ENCODE data around the gene MYCL. TPM values are rescaled to one million over a fixed set of nuclear protein-coding genes. Genes with fewer than 3 reads are reported as not detected.

MYCL gene
- total and polyA plus RNA-seq, 3 donors from 2014 or later: 3.1 to 4.6 (median 3.3) TPM

DNA sequence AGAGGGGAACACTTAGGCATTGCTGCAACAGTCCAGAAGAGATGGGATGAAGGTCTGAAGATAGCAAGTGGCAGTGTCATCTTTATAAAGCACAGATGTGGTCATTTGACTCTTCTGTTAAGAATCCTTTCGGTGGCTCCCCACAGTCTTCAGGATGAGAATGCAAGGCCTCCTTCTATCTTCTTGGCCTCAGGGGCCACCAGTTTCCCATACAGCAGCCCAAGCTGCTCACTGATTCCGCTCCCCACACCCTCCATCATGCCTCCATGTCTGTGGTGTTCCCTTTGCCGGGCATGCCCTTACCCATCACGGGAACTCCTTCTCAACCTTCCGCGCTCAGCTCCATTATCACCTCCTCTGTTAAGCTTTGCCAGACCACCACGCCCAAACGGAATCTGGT, 37.1 kb upstream of the MYCL start:
- Histone ChIP-seq H3K4me1 (no peaks in the 10 kb centered on the region), H3K4me3 (no peak overlapping the region), H3K9me3 (no peaks in the 10 kb centered on the region), H3K27ac (no peak overlapping the region), H3K36me3 (ENCODE audit: low read depth, missing control alignments) (no peaks in the 10 kb centered on the region), H3K27me3 (no peaks in the 10 kb centered on the region)
- WGBS, 2 donors: 97 to 98% methylated on average over 8 of the region's 8 CpGs
- intact Hi-C loops (cut with DNase I; ENCODE audit: low total_unique reads): no loop called here
- no peak for TF ChIP-seq POLR2A (IDR thresholded peaks at IDR 0.05)
- TF ChIP-seq, protein P1, sequence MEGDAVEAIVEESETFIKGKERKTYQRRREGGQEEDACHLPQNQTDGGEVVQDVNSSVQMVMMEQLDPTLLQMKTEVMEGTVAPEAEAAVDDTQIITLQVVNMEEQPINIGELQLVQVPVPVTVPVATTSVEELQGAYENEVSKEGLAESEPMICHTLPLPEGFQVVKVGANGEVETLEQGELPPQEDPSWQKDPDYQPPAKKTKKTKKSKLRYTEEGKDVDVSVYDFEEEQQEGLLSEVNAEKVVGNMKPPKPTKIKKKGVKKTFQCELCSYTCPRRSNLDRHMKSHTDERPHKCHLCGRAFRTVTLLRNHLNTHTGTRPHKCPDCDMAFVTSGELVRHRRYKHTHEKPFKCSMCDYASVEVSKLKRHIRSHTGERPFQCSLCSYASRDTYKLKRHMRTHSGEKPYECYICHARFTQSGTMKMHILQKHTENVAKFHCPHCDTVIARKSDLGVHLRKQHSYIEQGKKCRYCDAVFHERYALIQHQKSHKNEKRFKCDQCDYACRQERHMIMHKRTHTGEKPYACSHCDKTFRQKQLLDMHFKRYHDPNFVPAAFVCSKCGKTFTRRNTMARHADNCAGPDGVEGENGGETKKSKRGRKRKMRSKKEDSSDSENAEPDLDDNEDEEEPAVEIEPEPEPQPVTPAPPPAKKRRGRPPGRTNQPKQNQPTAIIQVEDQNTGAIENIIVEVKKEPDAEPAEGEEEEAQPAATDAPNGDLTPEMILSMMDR (IDR thresholded peaks at IDR 0.05): no peak
- DNase-seq: no peak

DNA sequence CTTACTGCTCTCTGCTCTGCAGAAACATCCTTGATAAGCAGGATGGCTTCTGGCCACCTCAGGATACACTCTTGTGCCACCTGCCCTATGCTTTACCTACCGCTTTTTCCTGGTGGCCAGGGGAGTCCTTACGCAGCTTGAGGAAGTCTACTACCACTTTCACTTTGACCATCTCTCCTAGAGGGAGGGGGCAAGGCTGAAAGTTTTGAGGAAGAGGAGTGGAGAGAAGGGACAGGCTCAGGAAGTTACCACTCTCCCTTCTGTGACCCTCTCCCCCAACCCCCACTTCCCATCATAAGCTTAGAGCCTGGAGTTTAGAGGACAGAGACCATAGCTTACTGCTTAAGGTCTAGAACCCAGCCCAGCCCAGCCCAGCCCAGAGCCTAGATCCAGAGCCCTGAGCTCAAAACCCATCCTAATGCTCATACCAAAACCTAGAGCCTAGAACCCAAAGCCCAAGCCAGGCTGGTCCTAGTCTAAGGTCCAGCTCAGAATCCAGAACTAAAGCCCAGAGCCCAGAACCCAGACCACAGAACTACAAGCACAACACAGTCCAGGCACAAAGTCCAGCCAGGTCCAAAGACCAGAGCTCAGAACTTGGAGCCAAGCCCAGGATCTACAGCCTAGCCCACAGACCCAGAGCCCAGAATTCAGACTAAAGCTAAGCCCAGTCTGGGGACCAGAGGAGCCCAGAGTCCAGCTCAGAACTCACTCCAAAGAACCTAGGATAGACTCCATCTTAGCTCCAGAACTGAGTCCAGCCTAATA, 35.2 kb upstream of the MYCL start:
- 95 to 100% methylated on average over 2 of the region's 2 CpGs for WGBS, 2 donors
- Histone ChIP-seq H3K27me3 (no peaks in the 10 kb centered on the region), H3K27ac (no peak overlapping the region), H3K4me3 (no peak overlapping the region), H3K9me3 (no peaks in the 10 kb centered on the region), H3K4me1 (no peaks in the 10 kb centered on the region), H3K36me3 (ENCODE audit: low read depth, missing control alignments) (no peaks in the 10 kb centered on the region)
- TF ChIP-seq, protein P1 (IDR thresholded peaks at IDR 0.05): no peak
- no peak for TF ChIP-seq POLR2A (IDR thresholded peaks at IDR 0.05)
- DNase-seq: no peak
- intact Hi-C loops (cut with DNase I; ENCODE audit: low total_unique reads): no loop called here

DNA sequence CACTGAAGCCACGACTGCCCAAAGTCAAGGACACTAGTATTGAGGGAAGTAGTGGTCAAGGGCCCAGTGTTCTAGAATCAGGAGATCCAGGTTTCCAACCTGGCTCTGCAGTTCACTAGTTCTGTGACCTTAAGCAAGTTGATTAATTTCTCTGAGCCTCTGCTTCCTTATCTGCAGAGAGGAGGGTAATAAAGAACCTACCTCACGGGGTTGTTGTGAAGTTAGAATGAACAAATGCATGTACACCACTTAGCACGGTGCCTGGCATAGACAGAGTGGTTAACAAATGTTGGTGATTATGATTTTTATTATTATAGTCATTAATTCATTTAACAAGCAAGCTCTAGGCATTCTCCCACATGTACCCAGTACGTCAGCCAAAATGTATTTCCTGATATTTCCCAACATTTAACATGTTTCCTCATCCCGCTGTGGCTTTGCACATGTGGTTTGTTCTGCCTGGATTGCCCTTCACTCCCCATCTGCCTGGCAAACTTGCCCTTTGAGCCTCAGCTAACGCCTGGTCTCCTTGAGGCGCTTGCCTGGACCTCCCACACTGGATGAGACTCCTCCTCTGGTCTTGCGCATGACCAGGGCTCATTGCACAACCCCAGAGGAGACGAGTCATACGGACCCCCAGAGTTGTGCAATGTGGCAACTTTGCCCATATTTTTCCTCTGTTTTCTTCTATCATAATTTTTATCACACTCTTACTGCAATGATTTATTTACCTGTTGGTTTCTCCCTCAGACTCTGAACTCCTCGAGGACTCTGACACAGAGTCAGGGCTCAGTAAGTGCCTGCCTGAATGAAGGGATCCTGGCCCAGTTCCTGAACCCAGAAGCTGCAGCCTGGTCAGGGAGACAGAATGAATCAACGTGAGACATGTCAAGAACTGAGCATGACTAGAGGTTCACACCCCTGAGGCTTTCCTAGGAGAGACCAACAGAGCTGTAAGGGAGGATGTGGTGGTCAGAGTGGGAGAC, 32.5 kb upstream of the MYCL start:
- TF ChIP-seq, protein P1 (IDR thresholded peaks at IDR 0.05): no peak
- no peak for TF ChIP-seq POLR2A (IDR thresholded peaks at IDR 0.05)
- Histone ChIP-seq H3K9me3 (no peaks in the 10 kb centered on the region), H3K4me1 (no peaks in the 10 kb centered on the region), H3K27me3 (no peaks in the 10 kb centered on the region), H3K27ac (no peak overlapping the region), H3K36me3 (ENCODE audit: low read depth, missing control alignments) (no peaks in the 10 kb centered on the region), H3K4me3 (no peak overlapping the region)
- 67 to 75% methylated on average over 12 of the region's 12 CpGs for WGBS, 2 donors
- DNase-seq: peak; percentile 49
- intact Hi-C loops (cut with DNase I; ENCODE audit: low total_unique reads): no loop called here

DNA sequence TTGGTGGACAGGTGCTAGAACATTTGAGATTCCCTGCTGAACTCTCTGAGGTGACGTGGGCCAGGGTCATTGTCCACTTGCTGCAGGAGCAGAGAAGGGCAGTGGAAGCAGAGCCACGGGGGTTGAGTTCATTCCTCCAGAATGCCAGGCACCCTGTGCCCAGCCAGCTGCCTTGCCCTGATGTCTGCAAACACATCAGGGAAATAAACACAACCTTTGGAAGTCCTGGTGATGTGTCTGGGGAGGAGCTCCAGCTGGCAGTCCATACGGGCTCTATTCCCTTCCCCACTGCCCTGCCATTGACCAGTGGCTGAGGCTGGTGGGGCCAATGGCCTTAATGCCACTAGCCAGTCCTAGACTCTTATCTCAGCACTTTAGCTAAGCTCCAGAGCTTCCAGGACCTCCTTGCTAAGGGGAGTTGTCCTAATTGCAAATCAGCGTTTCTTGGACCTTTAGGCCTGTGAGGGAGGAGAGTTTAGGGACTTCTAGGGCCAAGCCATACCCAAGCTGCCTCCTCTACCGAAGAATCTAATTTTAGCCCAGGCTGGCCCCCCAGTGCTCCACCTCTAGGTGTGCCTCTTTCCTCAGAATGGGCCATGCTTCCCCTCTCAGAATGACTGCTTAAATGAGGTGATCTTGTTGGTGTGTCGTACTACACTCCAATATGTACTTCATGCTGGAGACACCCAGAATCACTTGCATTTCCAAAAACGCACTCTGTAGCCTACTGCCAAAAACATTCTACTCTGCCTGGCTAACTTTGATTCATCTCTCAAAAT, 27.3 kb upstream of the MYCL start:
- TF ChIP-seq POLR2A (IDR thresholded peaks at IDR 0.05): no peak
- TF ChIP-seq, protein P1 (IDR thresholded peaks at IDR 0.05): no peak
- intact Hi-C loops (cut with DNase I; ENCODE audit: low total_unique reads): no loop called here
- Histone ChIP-seq H3K27ac (no peak overlapping the region), H3K4me1 (no peaks in the 10 kb centered on the region), H3K4me3 (no peak overlapping the region), H3K9me3 (no peaks in the 10 kb centered on the region), H3K27me3 (no peaks in the 10 kb centered on the region), H3K36me3 (ENCODE audit: low read depth, missing control alignments) (no peaks in the 10 kb centered on the region)
- 75 to 90% methylated on average over 4 to 7 of the region's 7 CpGs for WGBS, 2 donors
- DNase-seq: no peak
